SU-DHL-6 (cell line): ENCODE results near the gene TTC4.

Experiments
- H2AFZ ChIP-seq: fragments of 200-600 bp; sonication (generic); 2 replicates; pipeline ENCODE4 v1.6.1; 2014; ENCODE audit warnings: low read depth, mild to moderate bottlenecking, moderate library complexity, mixed read lengths, antibody characterized with exemption, low read length; ENCODE audit not compliant: severe bottlenecking
- H3F3A ChIP-seq: fragments of 200-600 bp; shearing (Covaris generic); 2 replicates; pipeline ENCODE4 v1.6.0; 2016; ENCODE audit warnings: antibody characterized with exemption, mild to moderate bottlenecking; ENCODE audit not compliant: insufficient read depth
- H3K27ac ChIP-seq: fragments of 200-600 bp; sonication (generic); 2 replicates; pipeline ENCODE4 v1.5.1; 2016; ENCODE audit warnings: low read depth, mild to moderate bottlenecking, low read length, moderate library complexity, mixed read lengths
- H3K27me3 ChIP-seq: fragments of 200-600 bp; sonication (generic), shearing (Covaris generic); 2 replicates; pipeline ENCODE4 v1.6.0; 2014; ENCODE audit warnings: mild to moderate bottlenecking, low read length
- H3K36me3 ChIP-seq: fragments of 200-600 bp; sonication (generic); 2 replicates; pipeline ENCODE4 v1.6.1; 2014; ENCODE audit warnings: mild to moderate bottlenecking, low read length, mixed read lengths
- H3K4me2 ChIP-seq: fragments of 300-600, 200-600 bp; shearing (Covaris generic), sonication (generic); 2 replicates; pipeline ENCODE4 v1.6.0; 2014; ENCODE audit warnings: low read length, low read depth, mild to moderate bottlenecking; ENCODE audit not compliant: poor library complexity, severe bottlenecking
- H3K4me3 ChIP-seq: fragments of 200-600 bp; sonication (generic); 2 replicates; pipeline ENCODE4 v1.5.1; 2014; ENCODE audit warnings: antibody characterized with exemption, low read length, mild to moderate bottlenecking, mixed read lengths; ENCODE audit not compliant: insufficient read depth, poor library complexity, severe bottlenecking
- H3K79me2 ChIP-seq: fragments of 200-600 bp; sonication (generic); 2 replicates; pipeline ENCODE4 v1.6.1; 2014; ENCODE audit warnings: mild to moderate bottlenecking, low read length, moderate library complexity; ENCODE audit not compliant: insufficient read depth
- H3K9ac ChIP-seq: fragments of 200-600 bp; sonication (generic); 2 replicates; pipeline ENCODE4 v1.7.0; 2014; ENCODE audit warnings: mild to moderate bottlenecking, low read length
- H3K9me2 ChIP-seq: fragments of 200-600 bp; sonication (generic); replicated peaks from 2 replicates; pipeline ENCODE4 v1.6.1; 2014; ENCODE audit warnings: low read length; ENCODE audit not compliant: insufficient read depth
- H3K9me3 ChIP-seq: fragments of 200-600 bp; sonication (generic); 2 replicates; pipeline ENCODE4 v1.6.1; 2014; ENCODE audit warnings: low read length, mixed read lengths; ENCODE audit not compliant: insufficient read depth
- H4K20me1 ChIP-seq: fragments of 200-600 bp; sonication (generic); 2 replicates; pipeline ENCODE4 v1.6.1; 2014; ENCODE audit warnings: low read depth, mild to moderate bottlenecking, antibody characterized with exemption, low read length, moderate library complexity, mixed read lengths
- CTCF ChIP-seq: fragments of 200-600 bp; sonication (generic); IDR thresholded peaks from one replicate; pipeline ENCODE4 v1.5.1; 2017; ENCODE audit warnings: antibody characterized with exemption, mild to moderate bottlenecking, low read length, moderate library complexity; ENCODE audit not compliant: insufficient read depth, poor library complexity, severe bottlenecking
- EZH2phosphoT487 ChIP-seq: fragments of 200-600 bp; sonication (generic), shearing (Covaris generic); conservative IDR thresholded peaks from 2 replicates; pipeline ENCODE4 v1.6.1; 2018; ENCODE audit warnings: mild to moderate bottlenecking, antibody characterized with exemption, low read length, moderate library complexity, mixed read lengths

Gene TTC4

GRCh38 chr1:54766726-54767125, 51.1 kb downstream of the TTC4 start:
- H3K4me2 ChIP-seq, result no peak overlapping the region
- no peak overlapping the region for H3K4me3 ChIP-seq
- H3K27ac ChIP-seq, result no peak overlapping the region
- H3K79me2 ChIP-seq, result peaks cover 11% of the 10 kb centered on the region; the same call in 1 of the 2 replicates
- H3K27me3 ChIP-seq, result no peaks in the 10 kb centered on the region
- H3F3A ChIP-seq, result no peaks in the 10 kb centered on the region
- H3K36me3 ChIP-seq, result no peaks in the 10 kb centered on the region
- H3K9me2 ChIP-seq, result no peaks in the 10 kb centered on the region
- no peaks in the 10 kb centered on the region for H4K20me1 ChIP-seq
- TF ChIP-seq EZH2phosphoT487, result no peak
- no peak for TF ChIP-seq CTCF
- H2AFZ ChIP-seq, result no peak overlapping the region
- H3K9ac ChIP-seq, result no peak overlapping the region
- no peaks in the 10 kb centered on the region for H3K9me3 ChIP-seq

GRCh38 chr1:54767526-54767925, 51.9 kb downstream of the TTC4 start:
- no peak overlapping the region for H3K27ac ChIP-seq
- no peaks in the 10 kb centered on the region for H3K27me3 ChIP-seq

GRCh38 chr1:54768093-54768492, 52.4 kb downstream of the TTC4 start:
- H2AFZ ChIP-seq, result no peak overlapping the region
- H3K4me2 ChIP-seq, result no peak overlapping the region
- H3K9me3 ChIP-seq, result no peaks in the 10 kb centered on the region
- no peaks in the 10 kb centered on the region for H3F3A ChIP-seq
- no peaks in the 10 kb centered on the region for H3K9me2 ChIP-seq
- H4K20me1 ChIP-seq, result no peaks in the 10 kb centered on the region
- peaks cover 10% of the 10 kb centered on the region; the same call in 1 of the 2 replicates for H3K79me2 ChIP-seq
- H3K9ac ChIP-seq, result no peak overlapping the region
- no peaks in the 10 kb centered on the region for H3K27me3 ChIP-seq
- no peak for TF ChIP-seq EZH2phosphoT487
- no peak for TF ChIP-seq CTCF
- H3K27ac ChIP-seq, result no peak overlapping the region
- H3K36me3 ChIP-seq, result no peaks in the 10 kb centered on the region
- no peak overlapping the region for H3K4me3 ChIP-seq

More at GRCh38 chr1:54767526-54767925, 51.9 kb downstream of the TTC4 start:
- no peaks in the 10 kb centered on the region for H4K20me1 ChIP-seq
- H3K9me3 ChIP-seq, result no peaks in the 10 kb centered on the region
- H3F3A ChIP-seq, result no peaks in the 10 kb centered on the region
- no peak overlapping the region for H3K4me2 ChIP-seq
- H3K36me3 ChIP-seq, result no peaks in the 10 kb centered on the region
- no peaks in the 10 kb centered on the region for H3K9me2 ChIP-seq
- TF ChIP-seq EZH2phosphoT487, result no peak
- TF ChIP-seq CTCF, result no peak
- H3K4me3 ChIP-seq, result no peak overlapping the region
- H3K9ac ChIP-seq, result no peak overlapping the region
- no peak overlapping the region for H2AFZ ChIP-seq
- peaks cover 11% of the 10 kb centered on the region; the same call in 1 of the 2 replicates for H3K79me2 ChIP-seq
